ENCODE data around the gene KDM2B. TPM values are rescaled to one million over a fixed set of nuclear protein-coding genes. Genes with fewer than 3 reads are reported as not detected.

The KDM2B gene
- polyA plus RNA-seq, 1 donor (not counting 4 experiments of a cell fraction or from before 2014, with no cell fraction given), result 10.3 TPM

GRCh38 chr12:121538699-121539061 is 42.1 kb downstream of the KDM2B start:
- Histone ChIP-seq H2AFZ (ENCODE audit: control insufficient read depth, low read length) (no peak overlapping the region), H3K9me3 (ENCODE audit: control insufficient read depth, low read depth, low read length) (no peaks in the 10 kb centered on the region), H3K27ac (ENCODE audit: control insufficient read depth, insufficient read depth, low read length) (no peak overlapping the region), H3K79me2 (ENCODE audit: control insufficient read depth, insufficient read depth, low read length) (no peaks in the 10 kb centered on the region), H3K9ac (ENCODE audit: control insufficient read depth, extremely low read depth, insufficient read depth, low read length) (no peak overlapping the region), H3K36me3 (ENCODE audit: control insufficient read depth in 2 of 2, extremely low read depth in 1 of 2, insufficient read depth in 2 of 2, low read length in 2 of 2) (no peaks in the 10 kb centered on the region), H3K4me2 (ENCODE audit: control insufficient read depth, extremely low read depth, insufficient read depth, low read depth, low read length) (peak overlapping the region; percentile 76), H3K4me3 (ENCODE audit: control insufficient read depth in 2 of 3, extremely low read depth in 1 of 3, insufficient read depth in 2 of 3, low read depth in 1 of 3, low read length in 3 of 3) (no peak overlapping the region), H3K4me1 (ENCODE audit: control insufficient read depth, extremely low read depth, insufficient read depth, low read length) (peaks cover 14% of the 10 kb centered on the region), H3K27me3 (ENCODE audit: control insufficient read depth, extremely low read depth, insufficient read depth, low read length) (peaks cover 9% of the 10 kb centered on the region), H4K20me1 (ENCODE audit: control insufficient read depth, extremely low read depth, insufficient read depth, low read length) (no peaks in the 10 kb centered on the region), H3K9me1 (ENCODE audit: control insufficient read depth, extremely low read depth, insufficient read depth, low read length) (no peaks in the 10 kb centered on the region)
- TF ChIP-seq EZH2 (IDR thresholded peaks at IDR 0.05; ENCODE audit: low read length), result no peak
- TF ChIP-seq, protein P1, sequence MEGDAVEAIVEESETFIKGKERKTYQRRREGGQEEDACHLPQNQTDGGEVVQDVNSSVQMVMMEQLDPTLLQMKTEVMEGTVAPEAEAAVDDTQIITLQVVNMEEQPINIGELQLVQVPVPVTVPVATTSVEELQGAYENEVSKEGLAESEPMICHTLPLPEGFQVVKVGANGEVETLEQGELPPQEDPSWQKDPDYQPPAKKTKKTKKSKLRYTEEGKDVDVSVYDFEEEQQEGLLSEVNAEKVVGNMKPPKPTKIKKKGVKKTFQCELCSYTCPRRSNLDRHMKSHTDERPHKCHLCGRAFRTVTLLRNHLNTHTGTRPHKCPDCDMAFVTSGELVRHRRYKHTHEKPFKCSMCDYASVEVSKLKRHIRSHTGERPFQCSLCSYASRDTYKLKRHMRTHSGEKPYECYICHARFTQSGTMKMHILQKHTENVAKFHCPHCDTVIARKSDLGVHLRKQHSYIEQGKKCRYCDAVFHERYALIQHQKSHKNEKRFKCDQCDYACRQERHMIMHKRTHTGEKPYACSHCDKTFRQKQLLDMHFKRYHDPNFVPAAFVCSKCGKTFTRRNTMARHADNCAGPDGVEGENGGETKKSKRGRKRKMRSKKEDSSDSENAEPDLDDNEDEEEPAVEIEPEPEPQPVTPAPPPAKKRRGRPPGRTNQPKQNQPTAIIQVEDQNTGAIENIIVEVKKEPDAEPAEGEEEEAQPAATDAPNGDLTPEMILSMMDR (optimal IDR thresholded peaks at IDR 0.05 in 1 of 3, IDR thresholded peaks at IDR 0.05 in 1 of 3, conservative IDR thresholded peaks at IDR 0.05 in 1 of 3; ENCODE audit: extremely low read depth in 1 of 3, insufficient read depth in 2 of 3, low read length in 3 of 3), result no peak
- dilution Hi-C loops (cut with MboI; ENCODE audit: extremely low pct_ligation_motif_present, low sequenced_read_pairs), result no loop called here
- no peak for DNase-seq (ENCODE audit: low read depth, low spot score)
- no peak for FAIRE-seq

GRCh38 chr12:121537814-121538698 is 42.8 kb downstream of the KDM2B start:
- DNase-seq (ENCODE audit: low read depth, low spot score) (no peak), FAIRE-seq (no peak)
- H3K27me3 ChIP-seq (ENCODE audit: control insufficient read depth, extremely low read depth, insufficient read depth, low read length), result peaks cover 9% of the 10 kb centered on the region
- no peaks in the 10 kb centered on the region for H3K9me3 ChIP-seq (ENCODE audit: control insufficient read depth, low read depth, low read length)
- H3K4me3 ChIP-seq (ENCODE audit: control insufficient read depth in 2 of 3, extremely low read depth in 1 of 3, insufficient read depth in 2 of 3, low read depth in 1 of 3, low read length in 3 of 3), result peak overlapping the region in 2 of 3 experiments; percentile 48 to 51
- H3K36me3 ChIP-seq (ENCODE audit: control insufficient read depth in 2 of 2, extremely low read depth in 1 of 2, insufficient read depth in 2 of 2, low read length in 2 of 2), result no peaks in the 10 kb centered on the region
- H3K9ac ChIP-seq (ENCODE audit: control insufficient read depth, extremely low read depth, insufficient read depth, low read length), result no peak overlapping the region
- H2AFZ ChIP-seq (ENCODE audit: control insufficient read depth, low read length), result no peak overlapping the region
- H3K79me2 ChIP-seq (ENCODE audit: control insufficient read depth, insufficient read depth, low read length), result no peaks in the 10 kb centered on the region
- no peak overlapping the region for H3K27ac ChIP-seq (ENCODE audit: control insufficient read depth, insufficient read depth, low read length)
- no peaks in the 10 kb centered on the region for H4K20me1 ChIP-seq (ENCODE audit: control insufficient read depth, extremely low read depth, insufficient read depth, low read length)
- TF ChIP-seq, protein P1 (optimal IDR thresholded peaks at IDR 0.05 in 1 of 3, IDR thresholded peaks at IDR 0.05 in 1 of 3, conservative IDR thresholded peaks at IDR 0.05 in 1 of 3; ENCODE audit: extremely low read depth in 1 of 3, insufficient read depth in 2 of 3, low read length in 3 of 3), result no peak
- TF ChIP-seq EZH2 (IDR thresholded peaks at IDR 0.05; ENCODE audit: low read length), result peak; percentile 55
- H3K9me1 ChIP-seq (ENCODE audit: control insufficient read depth, extremely low read depth, insufficient read depth, low read length), result no peaks in the 10 kb centered on the region
- H3K4me1 ChIP-seq (ENCODE audit: control insufficient read depth, extremely low read depth, insufficient read depth, low read length), result peaks cover 14% of the 10 kb centered on the region
- dilution Hi-C loops (cut with MboI; ENCODE audit: extremely low pct_ligation_motif_present, low sequenced_read_pairs), result no loop called here
- peak overlapping the region; percentile 76 for H3K4me2 ChIP-seq (ENCODE audit: control insufficient read depth, extremely low read depth, insufficient read depth, low read depth, low read length)

Data from keratinocyte (primary cell).